AG08395 (cell line): ENCODE measurements around the gene DHRS4L2.
"Not testable (repeated sequence)": the region's sequence is repeated elsewhere in the genome, so short reads cannot be mapped to it uniquely, and the experiment has no call there.

Experiments used
- DNase-seq: peaks from one replicate; pipeline ENCODE4 v3.0.0; 2012; ENCODE audit warnings: mixed read lengths, low spot score

The DHRS4L2 gene

GRCh38 chr14:23988607-23989363 lies at the start of gene DHRS4L2:
TSS of gene DHRS4L2 (plus strand) at chr14:23988929. CDS start at chr14:23988948, 19 bp downstream.
- peak; percentile 62 for DNase-seq

DNA sequence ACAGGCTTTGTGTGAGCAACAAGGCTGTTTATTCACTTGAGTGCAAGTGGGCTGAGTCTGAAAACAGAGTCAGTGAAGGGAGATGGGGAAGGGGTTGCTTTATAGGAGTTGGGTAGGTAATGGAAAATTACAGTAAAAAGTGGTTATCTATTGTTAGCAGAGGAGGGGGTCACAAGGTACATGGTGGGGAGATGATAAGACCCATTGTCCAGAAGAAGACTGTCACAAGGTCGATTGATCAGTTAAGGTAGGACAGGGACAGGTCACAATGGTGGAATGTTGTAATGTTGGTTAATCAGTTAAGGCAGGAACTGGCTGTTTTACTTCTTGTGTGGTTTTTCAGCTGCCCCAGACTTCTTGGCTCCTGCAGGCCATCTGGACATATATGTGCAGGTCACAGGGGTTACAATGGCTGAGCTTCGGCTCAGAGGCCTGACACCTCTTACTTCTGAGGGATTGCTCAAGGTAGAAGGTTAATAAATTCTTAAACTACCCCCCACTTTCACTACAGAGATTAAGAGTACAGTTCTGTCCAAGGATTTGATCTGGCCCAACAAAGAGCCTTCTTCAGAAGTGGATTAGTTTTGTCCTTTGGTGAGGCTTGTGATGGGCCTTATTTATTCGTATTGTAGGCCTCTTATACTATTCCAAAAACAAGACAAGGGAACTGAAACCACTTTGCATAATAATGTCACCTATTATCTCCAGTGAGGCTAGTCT lies 49.0 kb upstream of the DHRS4L2 start:
- no peak for DNase-seq

- no peak for DNase-seq
Observed at GRCh38 chr14:23941230-23941629, 47.5 kb upstream of the DHRS4L2 start.

DNA sequence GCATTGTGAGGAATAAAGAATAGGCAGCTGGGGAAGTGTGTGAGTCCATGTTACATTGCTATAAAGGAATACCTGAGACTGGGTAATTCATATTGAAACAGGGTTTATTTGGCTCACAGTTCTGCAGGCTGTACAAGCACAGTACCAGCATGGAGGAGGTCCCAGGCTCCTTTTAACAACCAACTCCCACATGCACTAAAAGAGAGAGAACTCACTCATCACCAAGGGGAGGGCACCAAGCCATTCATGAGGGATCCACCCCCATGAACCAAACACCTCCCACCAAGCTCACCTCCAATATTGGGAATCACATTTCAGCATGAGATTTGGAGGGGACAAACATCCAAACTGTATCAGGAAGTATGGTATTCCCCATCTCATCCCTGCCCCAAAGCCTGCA lies 47.1 kb upstream of the DHRS4L2 start:
- no peak for DNase-seq

DNA sequence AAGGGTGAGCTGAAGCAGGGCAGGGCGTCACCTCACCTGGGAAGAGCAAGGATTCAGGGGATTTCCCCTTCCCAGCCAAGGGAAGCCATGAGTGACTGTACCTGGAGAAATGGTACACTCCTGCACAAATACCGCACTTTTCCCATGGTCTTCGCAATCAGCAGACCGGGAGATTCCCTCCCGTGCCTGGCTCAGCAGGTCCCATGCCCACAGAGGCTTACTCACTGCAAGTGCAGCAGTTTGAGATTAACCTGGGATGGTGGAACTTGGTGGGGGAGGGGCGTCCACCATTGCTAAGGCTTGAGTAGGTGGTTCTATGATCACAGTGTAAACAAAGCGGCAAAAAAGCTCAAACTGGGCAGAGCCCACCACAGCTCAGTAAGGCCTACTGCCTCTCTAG lies 46.1 kb upstream of the DHRS4L2 start:
- no peak for DNase-seq

DNA sequence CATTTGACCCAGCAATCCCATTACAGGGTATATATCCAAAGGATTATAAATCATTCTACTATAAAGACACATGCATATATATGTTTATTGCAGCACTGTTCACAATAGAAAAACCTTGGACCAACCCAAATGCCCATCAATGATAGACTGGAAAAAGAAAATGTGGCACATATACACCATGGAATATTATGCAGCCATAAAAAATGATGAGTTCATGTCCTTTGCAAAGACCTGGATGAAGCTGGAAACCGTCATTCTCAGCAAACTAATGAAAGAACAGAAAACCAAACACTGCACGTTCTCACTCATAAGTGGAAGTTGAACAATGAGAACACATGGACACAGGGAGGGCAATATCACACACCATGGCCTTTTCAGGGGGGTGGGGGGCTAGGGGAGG lies 39.7 kb upstream of the DHRS4L2 start:
- not testable (repeated sequence) for DNase-seq

GRCh38 chr14:23950411-23951135 lies 38.2 kb upstream of the DHRS4L2 start:
- DNase-seq: no peak

DNA sequence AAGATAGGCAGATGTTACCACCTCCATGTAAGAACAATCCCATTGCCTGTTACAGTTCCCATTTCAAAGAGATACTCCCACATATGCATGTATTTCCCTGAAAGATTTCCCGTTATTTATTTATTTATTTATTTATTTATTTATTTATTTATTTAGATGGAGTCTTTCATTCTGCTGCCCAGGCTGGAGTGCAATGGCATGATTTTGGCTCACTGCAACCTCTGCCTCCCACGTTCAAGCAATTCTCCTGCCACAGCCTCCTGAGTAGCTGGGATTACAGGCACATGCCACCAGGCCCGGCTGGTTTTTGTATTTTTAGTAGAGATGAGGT lies 37.6 kb upstream of the DHRS4L2 start:
- DNase-seq: not testable (repeated sequence)

- no peak for DNase-seq
Observed at GRCh38 chr14:23951590-23952201, 37.0 kb upstream of the DHRS4L2 start.

DNA sequence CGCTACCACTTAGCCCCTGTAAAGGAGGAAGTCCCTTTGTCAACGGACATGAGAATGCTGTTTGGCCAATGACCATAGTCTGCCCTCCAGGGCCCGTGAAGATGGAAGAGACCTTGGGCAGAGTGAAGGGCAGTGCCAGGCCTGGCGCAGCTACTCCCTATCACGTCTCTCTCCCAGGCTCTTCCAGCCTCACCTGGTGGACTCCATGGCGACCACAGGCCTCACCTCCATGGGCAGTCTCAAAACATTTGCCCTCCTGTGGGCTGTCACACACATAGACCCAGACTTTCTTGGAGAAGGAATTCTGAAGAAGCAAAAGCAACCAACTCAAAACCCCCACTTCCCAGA lies 35.6 kb upstream of the DHRS4L2 start:
- DNase-seq: not testable (repeated sequence)

DNA sequence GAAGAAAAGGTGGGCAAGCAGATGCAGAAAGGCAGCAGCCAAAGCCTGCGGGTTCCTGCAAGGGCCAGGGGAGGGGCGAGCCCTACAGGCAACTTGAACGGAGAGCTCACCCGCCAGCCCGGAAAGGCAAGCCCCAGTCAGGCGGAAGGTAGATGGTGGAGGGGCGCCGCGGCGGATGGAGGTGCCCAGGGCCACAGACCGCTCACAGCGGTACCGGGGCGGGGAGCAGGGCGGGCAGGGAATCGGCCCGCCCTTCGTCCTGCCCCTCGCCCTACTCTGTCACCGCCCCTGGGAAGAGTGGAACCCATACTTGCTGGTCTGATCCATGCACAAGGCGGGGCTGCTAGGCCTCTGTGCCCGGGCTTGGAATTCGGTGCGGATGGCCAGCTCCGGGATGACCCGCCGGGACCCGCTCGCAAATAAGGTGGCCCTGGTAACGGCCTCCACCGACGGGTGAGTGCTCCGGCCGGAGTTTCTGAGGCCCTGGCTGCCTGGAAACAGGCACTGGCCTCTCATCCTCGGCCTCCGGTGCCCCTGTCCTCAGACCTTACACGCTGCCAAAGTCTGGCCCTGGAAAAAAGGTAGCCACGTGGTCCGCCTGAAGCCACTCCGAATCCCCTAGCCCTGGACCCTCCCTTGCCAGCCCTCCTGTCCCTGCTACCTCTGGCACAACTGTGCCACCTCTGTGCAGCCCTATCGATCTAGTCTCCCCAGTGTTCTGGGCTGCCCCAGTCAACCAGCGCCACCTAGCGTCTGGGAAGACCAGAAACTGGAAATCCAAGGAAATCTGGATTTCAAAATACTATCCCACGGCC lies 35.1 kb upstream of the DHRS4L2 start, which contains the start of gene DHRS4:
Gene DHRS4 (plus strand): TSS at position 307 of the 815 bp plus-strand sequence. CDS start 19 bp downstream, at position 326.
- DNase-seq: peak; percentile 85

- not testable (repeated sequence) for DNase-seq
Observed at GRCh38 chr14:23954279-23954614, 34.5 kb upstream of the DHRS4L2 start.

DNA sequence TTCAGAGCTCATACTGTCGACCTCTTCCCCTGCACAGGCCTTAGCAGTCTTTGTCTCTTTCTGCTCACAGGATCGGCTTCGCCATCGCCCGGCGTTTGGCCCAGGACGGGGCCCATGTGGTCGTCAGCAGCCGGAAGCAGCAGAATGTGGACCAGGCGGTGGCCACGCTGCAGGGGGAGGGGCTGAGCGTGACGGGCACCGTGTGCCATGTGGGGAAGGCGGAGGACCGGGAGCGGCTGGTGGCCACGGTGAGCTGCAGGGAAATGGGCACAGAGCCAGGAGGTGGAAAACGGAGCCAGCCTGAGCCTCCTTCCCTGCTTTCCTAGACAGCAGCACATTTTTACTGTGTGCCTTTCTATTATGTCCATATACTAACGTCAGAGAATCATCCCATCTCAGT lies 33.8 kb upstream of the DHRS4L2 start:
- not testable (repeated sequence) for DNase-seq

DNA sequence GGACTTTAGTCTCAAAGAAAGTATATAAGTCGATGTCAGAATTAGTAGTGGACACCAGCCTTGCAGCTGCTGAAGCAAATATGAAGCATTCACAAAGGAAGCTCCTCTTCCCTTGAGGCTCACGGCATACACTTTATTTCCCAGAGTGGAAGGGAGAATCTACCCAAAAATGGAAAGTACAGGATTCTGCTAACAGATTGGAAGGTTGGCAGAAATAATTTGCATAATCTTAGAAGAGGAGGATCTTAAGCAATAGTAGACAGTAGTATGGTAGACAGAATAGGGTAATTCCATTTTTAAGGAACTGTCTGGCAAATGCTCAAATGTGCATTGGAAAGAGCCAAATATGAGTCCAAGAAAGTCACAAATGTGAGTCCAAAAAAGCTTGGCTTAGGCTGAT lies 32.9 kb upstream of the DHRS4L2 start:
- DNase-seq: not testable (repeated sequence)

DNA sequence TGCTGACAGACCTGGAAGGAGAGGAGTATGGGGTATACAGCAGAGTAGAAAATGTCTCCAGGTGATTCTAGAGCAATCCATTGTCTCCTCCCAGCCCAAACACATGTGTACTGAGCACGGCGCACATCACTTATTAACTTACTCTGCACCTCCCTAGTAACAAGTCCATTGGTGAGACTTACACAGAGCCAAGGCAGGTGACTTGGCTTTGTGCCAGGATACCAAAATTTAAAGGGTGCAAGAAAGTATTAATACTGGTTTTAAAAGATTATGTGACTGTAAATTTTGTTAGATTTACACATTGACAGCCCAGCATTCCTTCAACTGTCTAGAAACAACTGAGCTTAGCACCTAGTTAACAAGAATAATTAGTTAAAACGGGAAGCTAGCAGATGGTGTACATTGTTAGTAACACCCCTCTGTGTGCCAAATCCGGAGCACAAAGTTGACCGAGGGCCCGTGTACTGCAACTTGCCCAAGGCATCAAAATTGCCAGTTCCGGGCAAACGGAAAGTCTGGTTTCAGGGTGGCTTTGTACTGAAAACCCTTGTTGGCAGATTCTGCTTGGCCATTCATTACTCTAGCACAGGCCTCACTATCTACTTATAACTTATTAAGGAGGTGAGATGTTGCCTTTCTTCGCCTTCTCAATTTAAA lies 30.7 kb upstream of the DHRS4L2 start:
- DNase-seq: not testable (repeated sequence)

DNA sequence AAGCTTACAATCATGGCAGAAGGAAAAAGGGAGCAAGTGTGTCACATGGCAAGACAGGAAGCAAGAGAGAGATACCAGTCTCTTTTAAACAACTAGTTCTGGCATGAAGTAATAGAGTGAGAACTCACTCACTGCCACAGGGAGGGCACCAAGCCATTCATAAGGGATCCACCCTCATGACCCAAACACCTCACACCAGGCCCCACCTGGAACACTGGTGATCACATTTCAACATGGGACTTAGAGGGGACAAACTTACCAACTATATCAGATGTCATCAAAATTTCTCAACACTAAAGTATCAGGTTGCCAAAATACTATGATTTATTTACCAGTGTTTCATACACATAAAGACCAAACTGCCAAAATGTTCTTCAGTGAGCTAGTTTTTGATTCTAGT lies 27.8 kb upstream of the DHRS4L2 start:
- DNase-seq: not testable (repeated sequence)

- DNase-seq: not testable (repeated sequence)
Observed at GRCh38 chr14:23961704-23962103, 27.0 kb upstream of the DHRS4L2 start.

GRCh38 chr14:23969130-23969480 lies 19.6 kb upstream of the DHRS4L2 start:
- not testable (repeated sequence) for DNase-seq

DNA sequence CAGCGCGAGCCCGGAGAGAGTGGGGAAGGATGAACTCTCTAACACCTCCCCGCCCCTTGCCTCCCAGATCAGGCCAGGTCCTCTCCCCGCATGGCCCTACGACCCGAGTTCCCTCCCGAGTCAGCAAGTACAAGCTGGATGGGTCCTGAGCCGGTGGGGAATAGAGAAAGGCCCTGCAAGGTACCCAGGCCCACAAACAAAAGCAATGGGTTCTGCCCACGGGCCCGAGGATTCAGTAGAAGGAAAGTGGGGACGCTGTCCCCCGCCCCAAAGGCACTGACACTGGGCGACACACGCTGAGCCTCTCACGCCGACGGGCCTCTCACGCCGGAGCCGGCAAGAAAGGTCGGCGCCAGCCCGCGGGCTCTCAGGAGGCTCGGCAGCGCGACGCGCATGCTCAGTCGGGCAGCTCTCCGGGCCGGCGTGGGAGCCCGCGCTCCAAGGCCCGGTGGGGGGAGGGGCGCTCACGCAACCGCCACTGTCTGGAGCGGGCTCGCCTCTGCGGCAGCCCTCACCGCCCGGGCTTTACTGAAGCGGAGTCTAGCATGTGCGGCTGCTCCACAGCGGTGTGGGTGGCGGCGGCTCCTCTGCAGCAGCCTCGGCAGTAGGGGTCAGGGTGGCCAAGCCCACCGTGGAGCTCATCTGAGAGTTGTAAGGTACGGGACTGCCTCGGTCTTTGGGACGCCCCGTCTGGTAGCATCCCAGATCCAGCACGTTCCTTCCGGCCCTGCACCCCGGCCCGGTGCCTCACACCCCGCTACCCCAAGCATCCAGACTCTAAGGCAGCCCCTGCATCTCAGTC lies 19.0 kb upstream of the DHRS4L2 start:
- not testable (repeated sequence) for DNase-seq

GRCh38 chr14:23970283-23970659 lies 18.5 kb upstream of the DHRS4L2 start:
- not testable (repeated sequence) for DNase-seq
